Measurements from ENCODE around the gene PIP5K1A.

PIP5K1A gene

DNA sequence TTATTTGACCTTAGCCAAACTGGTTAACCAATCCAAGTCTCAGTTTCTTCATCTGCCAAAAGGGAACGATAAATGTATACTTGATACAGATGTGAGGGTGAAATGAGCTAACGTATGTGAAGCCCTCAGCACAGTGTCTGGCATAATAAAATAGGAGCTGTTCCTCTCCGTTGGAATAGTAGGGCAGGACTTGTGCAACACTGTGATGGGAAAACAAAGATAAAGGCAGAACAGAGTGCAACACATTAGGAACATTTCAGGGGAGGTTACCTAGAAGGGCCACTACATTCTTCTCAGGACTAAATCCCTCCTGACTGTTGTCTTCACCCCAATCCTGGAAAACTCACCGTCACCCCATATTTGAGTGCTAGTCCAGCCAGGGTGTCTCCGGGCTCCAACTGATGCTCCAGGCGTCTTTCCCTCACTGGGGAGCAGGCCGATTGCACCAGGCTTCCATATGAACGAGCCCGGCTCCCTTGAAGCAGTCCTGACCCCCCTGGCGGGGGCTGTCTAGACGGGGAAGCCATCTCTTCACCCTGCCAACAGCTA is 33.5 kb upstream of the PIP5K1A start:
- peak; percentile 17 for DNase-seq (ENCODE audit: low read depth)
- peak overlapping the region; percentile 96 for H3K4me3 ChIP-seq (ENCODE audit: low read depth, low read length)
- TF ChIP-seq, protein P1, sequence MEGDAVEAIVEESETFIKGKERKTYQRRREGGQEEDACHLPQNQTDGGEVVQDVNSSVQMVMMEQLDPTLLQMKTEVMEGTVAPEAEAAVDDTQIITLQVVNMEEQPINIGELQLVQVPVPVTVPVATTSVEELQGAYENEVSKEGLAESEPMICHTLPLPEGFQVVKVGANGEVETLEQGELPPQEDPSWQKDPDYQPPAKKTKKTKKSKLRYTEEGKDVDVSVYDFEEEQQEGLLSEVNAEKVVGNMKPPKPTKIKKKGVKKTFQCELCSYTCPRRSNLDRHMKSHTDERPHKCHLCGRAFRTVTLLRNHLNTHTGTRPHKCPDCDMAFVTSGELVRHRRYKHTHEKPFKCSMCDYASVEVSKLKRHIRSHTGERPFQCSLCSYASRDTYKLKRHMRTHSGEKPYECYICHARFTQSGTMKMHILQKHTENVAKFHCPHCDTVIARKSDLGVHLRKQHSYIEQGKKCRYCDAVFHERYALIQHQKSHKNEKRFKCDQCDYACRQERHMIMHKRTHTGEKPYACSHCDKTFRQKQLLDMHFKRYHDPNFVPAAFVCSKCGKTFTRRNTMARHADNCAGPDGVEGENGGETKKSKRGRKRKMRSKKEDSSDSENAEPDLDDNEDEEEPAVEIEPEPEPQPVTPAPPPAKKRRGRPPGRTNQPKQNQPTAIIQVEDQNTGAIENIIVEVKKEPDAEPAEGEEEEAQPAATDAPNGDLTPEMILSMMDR (conservative IDR thresholded peaks at IDR 0.05; ENCODE audit: low read depth, low read length), result no peak

DNA sequence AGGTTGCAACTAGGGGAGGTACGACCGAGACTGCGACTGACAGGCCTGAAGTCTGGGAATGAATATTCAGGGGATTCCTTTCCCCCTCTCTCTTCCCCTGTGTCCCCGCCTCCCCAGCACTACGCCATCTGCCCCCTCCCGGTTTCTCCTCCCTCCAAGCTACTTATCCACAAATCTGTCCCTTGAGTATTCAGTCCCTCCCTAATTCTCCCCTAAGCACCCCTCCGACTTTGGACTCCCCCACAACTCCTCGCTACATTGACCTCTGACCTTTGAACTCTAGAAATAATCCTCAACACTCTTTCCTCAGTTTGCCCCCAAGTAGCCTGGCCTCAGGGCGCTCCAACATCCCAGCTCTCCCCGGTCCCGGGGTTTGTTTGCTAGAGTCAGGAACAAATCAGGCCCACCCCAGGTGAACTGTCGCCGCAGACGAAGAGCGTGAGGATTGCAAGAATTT is 33.0 kb upstream of the PIP5K1A start:
- TF ChIP-seq, protein P1 (conservative IDR thresholded peaks at IDR 0.05; ENCODE audit: low read depth, low read length), result no peak
- peak overlapping the region; percentile 96 for H3K4me3 ChIP-seq (ENCODE audit: low read depth, low read length)
- DNase-seq (ENCODE audit: low read depth), result peak; percentile 60

DNA sequence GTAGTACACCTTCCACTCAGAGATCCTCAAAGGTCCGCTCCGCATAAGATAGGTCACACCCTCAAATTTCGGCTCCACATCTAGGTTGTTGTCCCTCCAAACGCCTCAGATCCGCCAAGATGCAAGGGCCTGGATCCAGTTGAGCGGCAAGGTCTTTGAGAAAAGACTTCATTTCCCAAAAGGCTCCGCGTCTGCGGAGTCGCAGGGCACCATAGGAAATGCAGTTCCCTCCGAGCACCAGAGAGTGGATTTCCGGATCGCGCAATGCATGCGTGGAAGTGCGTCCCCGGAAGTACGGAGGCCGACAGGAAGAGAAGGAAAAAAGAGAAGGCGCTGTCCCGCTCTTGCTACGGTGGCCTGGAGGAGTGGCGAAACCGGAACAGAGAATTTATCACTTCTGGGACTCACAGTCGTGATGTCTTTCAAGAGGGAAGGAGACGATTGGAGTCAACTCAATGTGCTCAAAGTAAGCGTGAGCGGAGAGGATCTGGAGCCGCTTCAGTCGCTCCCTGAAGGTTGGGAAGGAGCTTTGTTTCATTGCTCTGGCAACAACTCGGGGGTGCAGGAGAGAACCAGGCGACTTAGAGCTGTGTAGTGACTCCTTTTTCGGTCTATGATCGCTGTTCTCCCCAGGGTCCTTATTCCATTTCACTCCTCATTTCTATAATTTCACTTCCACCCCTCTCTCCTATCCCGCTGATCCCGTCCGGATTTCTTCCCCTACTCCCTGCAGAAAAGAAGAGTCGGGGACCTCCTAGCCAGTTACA is 32.4 kb upstream of the PIP5K1A start, which contains the start of the genes LYSMD1 and SCNM1:
Gene LYSMD1, minus strand, starts transcription at position 165 of the 767 bp plus-strand sequence. CDS start 644 bp downstream, outside the sequence.
Gene SCNM1, plus strand, starts transcription at position 407 of the 767 bp plus-strand sequence. Its CDS starts 9 bp downstream, at position 416.
- H3K4me3 ChIP-seq (ENCODE audit: low read depth, low read length), result peak within 1 kb of the TSS; percentile 96
- TF ChIP-seq, protein P1 (conservative IDR thresholded peaks at IDR 0.05; ENCODE audit: low read depth, low read length), result peak; percentile 4
- peak; percentile 99 for DNase-seq (ENCODE audit: low read depth)

DNA sequence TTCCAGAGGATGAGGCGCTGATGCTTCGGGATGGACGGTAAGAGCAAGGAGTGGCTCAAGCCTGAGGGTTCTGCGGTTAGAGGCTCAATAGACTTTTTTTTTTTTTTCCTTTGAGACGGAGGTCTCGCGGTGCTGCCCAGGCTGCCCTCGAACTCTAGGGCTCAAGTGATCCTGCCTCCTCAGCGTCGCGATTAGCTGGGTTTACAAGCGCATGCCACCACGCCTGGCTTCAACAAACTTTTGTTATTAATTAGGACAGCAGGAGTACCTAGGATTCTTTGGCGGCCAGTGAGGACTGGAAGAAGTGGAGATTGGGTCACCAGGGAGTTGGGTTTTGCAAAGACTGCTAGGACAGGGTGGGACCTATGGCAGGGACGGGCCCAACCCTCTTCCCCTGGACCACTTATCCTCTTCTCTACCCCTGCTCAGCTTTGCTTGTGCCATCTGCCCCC is 31.8 kb upstream of the PIP5K1A start:
- DNase-seq (ENCODE audit: low read depth), result peak; percentile 79
- TF ChIP-seq, protein P1 (conservative IDR thresholded peaks at IDR 0.05; ENCODE audit: low read depth, low read length), result no peak

DNA sequence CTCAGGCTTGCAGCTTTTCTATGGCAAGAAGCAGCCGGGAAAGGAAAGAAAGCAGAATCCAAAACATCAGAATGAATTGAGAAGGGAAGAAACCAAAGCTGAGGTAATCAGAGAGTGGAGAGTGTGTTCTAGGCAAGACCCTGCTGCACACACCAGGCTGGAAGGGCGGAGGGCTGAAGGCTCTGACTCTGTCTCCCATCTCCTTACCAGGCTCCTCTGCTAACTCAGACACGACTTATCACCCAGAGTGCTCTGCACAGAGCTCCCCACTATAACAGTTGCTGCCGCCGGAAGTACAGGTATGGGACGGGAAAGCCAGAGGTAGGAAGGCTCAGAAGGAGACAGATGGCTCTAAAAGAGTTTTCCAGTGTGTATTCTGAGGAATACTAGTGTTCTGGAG is 31.2 kb upstream of the PIP5K1A start:
- DNase-seq (ENCODE audit: low read depth), result no peak
- peak overlapping the region; percentile 96 for H3K4me3 ChIP-seq (ENCODE audit: low read depth, low read length)
- TF ChIP-seq, protein P1 (conservative IDR thresholded peaks at IDR 0.05; ENCODE audit: low read depth, low read length), result no peak

More for the DNA sequence above, 31.8 kb upstream of the PIP5K1A start:
- H3K4me3 ChIP-seq (ENCODE audit: low read depth, low read length), result peak overlapping the region; percentile 96

DNA sequence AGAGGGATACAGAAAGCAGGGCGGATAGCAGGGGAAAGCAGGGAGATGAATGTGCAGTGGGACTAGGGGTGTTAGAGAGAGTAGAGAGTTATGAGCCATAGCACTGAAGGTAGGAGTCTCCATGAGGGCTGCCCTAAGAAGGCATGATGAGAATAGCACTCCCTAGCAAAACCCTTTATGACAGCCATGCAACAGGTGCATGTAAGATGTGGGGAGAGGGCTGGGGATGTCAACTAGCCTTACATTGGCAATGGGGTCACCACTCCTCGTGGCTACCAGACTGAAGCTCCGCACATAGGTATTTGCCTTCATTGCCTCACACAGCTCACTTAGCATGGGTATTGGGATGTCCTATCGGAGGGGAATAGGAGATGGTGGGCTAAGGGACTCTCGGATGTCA is 27.2 kb upstream of the PIP5K1A start:
- no peak overlapping the region for H3K4me3 ChIP-seq (ENCODE audit: low read depth, low read length)
- DNase-seq (ENCODE audit: low read depth), result no peak
- TF ChIP-seq, protein P1 (conservative IDR thresholded peaks at IDR 0.05; ENCODE audit: low read depth, low read length), result no peak
